ENCODE measurements around the gene DCC.

The DCC gene

GRCh38 chr18:52462853-52463252 is 122.9 kb downstream of the DCC start:
- Histone ChIP-seq H3K27ac (no peak overlapping the region), H3K9ac (no peak overlapping the region), H3K79me2 (no peaks in the 10 kb centered on the region), H3K36me3 (ENCODE audit: control insufficient read depth, insufficient read depth, low read length) (no peaks in the 10 kb centered on the region), H3K9me3 (ENCODE audit: control insufficient read depth, low read length) (no peaks in the 10 kb centered on the region), H2AFZ (no peak overlapping the region), H3K4me3 (ENCODE audit: low read depth, low read length) (no peak overlapping the region), H3K27me3 (ENCODE audit: control insufficient read depth, insufficient read depth, low read length) (no peaks in the 10 kb centered on the region), H3K4me2 (ENCODE audit: low read length) (no peak overlapping the region), H3K4me1 (no peaks in the 10 kb centered on the region)
- no peak for TF ChIP-seq CTCF (IDR thresholded peaks at IDR 0.05)

GRCh38 chr18:52465391-52465790 is 125.4 kb downstream of the DCC start:
- Histone ChIP-seq H3K4me3 (ENCODE audit: low read depth, low read length) (no peak overlapping the region), H3K27ac (no peak overlapping the region), H3K4me2 (ENCODE audit: low read length) (no peak overlapping the region), H3K9ac (no peak overlapping the region), H2AFZ (no peak overlapping the region), H3K9me3 (ENCODE audit: control insufficient read depth, low read length) (no peaks in the 10 kb centered on the region), H3K4me1 (no peaks in the 10 kb centered on the region), H3K36me3 (ENCODE audit: control insufficient read depth, insufficient read depth, low read length) (no peaks in the 10 kb centered on the region), H3K79me2 (no peaks in the 10 kb centered on the region), H3K27me3 (ENCODE audit: control insufficient read depth, insufficient read depth, low read length) (no peaks in the 10 kb centered on the region)
- TF ChIP-seq CTCF (IDR thresholded peaks at IDR 0.05): no peak

GRCh38 chr18:52468496-52468895 is 128.5 kb downstream of the DCC start:
- Histone ChIP-seq H3K36me3 (ENCODE audit: control insufficient read depth, insufficient read depth, low read length) (no peaks in the 10 kb centered on the region), H3K27me3 (ENCODE audit: control insufficient read depth, insufficient read depth, low read length) (no peaks in the 10 kb centered on the region), H3K4me2 (ENCODE audit: low read length) (no peak overlapping the region), H3K9me3 (ENCODE audit: control insufficient read depth, low read length) (no peaks in the 10 kb centered on the region), H3K9ac (no peak overlapping the region), H2AFZ (no peak overlapping the region), H3K27ac (no peak overlapping the region), H3K4me3 (ENCODE audit: low read depth, low read length) (no peak overlapping the region), H3K4me1 (no peaks in the 10 kb centered on the region), H3K79me2 (no peaks in the 10 kb centered on the region)
- TF ChIP-seq CTCF (IDR thresholded peaks at IDR 0.05): no peak

- Histone ChIP-seq H3K4me3 (ENCODE audit: low read depth, low read length) (no peak overlapping the region), H3K36me3 (ENCODE audit: control insufficient read depth, insufficient read depth, low read length) (no peaks in the 10 kb centered on the region), H3K9me3 (ENCODE audit: control insufficient read depth, low read length) (no peaks in the 10 kb centered on the region), H3K4me2 (ENCODE audit: low read length) (no peak overlapping the region), H3K79me2 (no peaks in the 10 kb centered on the region), H3K4me1 (no peaks in the 10 kb centered on the region), H2AFZ (no peak overlapping the region), H3K27me3 (ENCODE audit: control insufficient read depth, insufficient read depth, low read length) (no peaks in the 10 kb centered on the region), H3K27ac (no peak overlapping the region), H3K9ac (no peak overlapping the region)
- TF ChIP-seq CTCF (IDR thresholded peaks at IDR 0.05): no peak
Measured at GRCh38 chr18:52475325-52475724, 135.3 kb downstream of the DCC start.

- no peaks in the 10 kb centered on the region for H3K36me3 ChIP-seq (ENCODE audit: control insufficient read depth, insufficient read depth, low read length)
- no peak overlapping the region for H3K9ac ChIP-seq
- no peak overlapping the region for H3K4me2 ChIP-seq (ENCODE audit: low read length)
- H3K9me3 ChIP-seq (ENCODE audit: control insufficient read depth, low read length): no peaks in the 10 kb centered on the region
- H2AFZ ChIP-seq: no peak overlapping the region
- H3K27me3 ChIP-seq (ENCODE audit: control insufficient read depth, insufficient read depth, low read length): no peaks in the 10 kb centered on the region
- no peak for TF ChIP-seq CTCF (IDR thresholded peaks at IDR 0.05)
- no peak overlapping the region for H3K4me3 ChIP-seq (ENCODE audit: low read depth, low read length)
- no peaks in the 10 kb centered on the region for H3K4me1 ChIP-seq
- H3K79me2 ChIP-seq: no peaks in the 10 kb centered on the region
- no peak overlapping the region for H3K27ac ChIP-seq
Measured at GRCh38 chr18:52481116-52481515, 141.1 kb downstream of the DCC start.
